Transverse colon (tissue), 4 donors: ENCODE measurements around the gene PACRG. TPM values are rescaled to one million over a fixed set of nuclear protein-coding genes. Genes with fewer than 3 reads are reported as not detected.
A peak's percentile ranks its signal among the peaks of the same experiment; 100 is the strongest.

Experiments
- DNase-seq: peaks from one replicate; pipeline ENCODE4 v3.0.0-alpha.2; 2019
- H3K27ac ChIP-seq, 4 donors: fragments of 200-600 bp; sonication (generic); 2 replicates each; pipeline ENCODE4 v1.5.1; 2016 to 2018; ENCODE audit warnings: inconsistent platforms in 4 of 4
- H3K27me3 ChIP-seq: fragments of 200-600 bp; sonication (generic); 2 replicates; pipeline ENCODE4 v1.5.1; 2017; ENCODE audit warnings: inconsistent platforms
- H3K36me3 ChIP-seq, 4 donors: fragments of 200-600 bp; sonication (generic); 2 replicates each; pipeline ENCODE4 v1.5.1; 2017 to 2019; ENCODE audit warnings: inconsistent platforms in 4 of 4
- H3K4me1 ChIP-seq, 4 donors: fragments of 200-600 bp; sonication (generic); 2 replicates each; pipeline ENCODE4 v1.5.1; 2017 to 2020; ENCODE audit warnings: inconsistent platforms in 4 of 4
- H3K4me3 ChIP-seq, 4 donors: fragments of 200-600 bp; sonication (generic); 1 replicate in 1 of 4; 2 replicates in 3 of 4; pipeline versions ENCODE4 v1.5.1 to v1.6.1; 2017 to 2019; ENCODE audit warnings: inconsistent platforms in 4 of 4
- H3K9me3 ChIP-seq, 2 donors: fragments of 200-600 bp; sonication (generic); 2 replicates each; pipeline ENCODE4 v1.5.1; 2017 to 2019; ENCODE audit warnings: inconsistent platforms in 2 of 2
- EP300 ChIP-seq: sonication (generic); formaldehyde crosslinking; IDR thresholded peaks from one replicate; pipeline ENCODE4 v1.6.1; 2017; ENCODE audit warnings: antibody characterized with exemption, low read depth
- POLR2A ChIP-seq: fragments of 450-650 bp; IDR thresholded peaks from one replicate; pipeline ENCODE4 v1.6.1; 2016; ENCODE audit warnings: antibody characterized with exemption, mild to moderate bottlenecking, moderate library complexity
- POLR2AphosphoS5 ChIP-seq, 3 donors: sonication (generic); formaldehyde crosslinking; IDR thresholded peaks; one replicate each; pipeline ENCODE4 v1.6.1; 2016; ENCODE audit warnings: antibody characterized with exemption in 3 of 3
- WGBS, 2 donors: methylation state at CpG; one replicate each; pipeline ENCODE4 v1.1.5; 2018; ENCODE audit warnings: low coverage in 1 of 2; 5-methylcytosine and 5-hydroxymethylcytosine counted together
- in situ Hi-C, 4 donors: fragments of 200-750 bp; cut with MboI; loops; one replicate each; pipeline versions ENCODE4 v1.15.0 to v1.15.1; 2017; ENCODE audit warnings: low sequenced_read_pairs in 3 of 4, low pct_ligation_motif_present in 1 of 4, low pct_unique_long_range_greater_than_20kb in 1 of 4
- intact Hi-C: fragments of 100-400 bp; cut with DNase I; formaldehyde crosslinking; loops from one replicate; pipeline ENCODE4 v1.15.1; 2023; ENCODE audit warnings: low total_unique reads
- total RNA-seq, 4 donors: library from RNA; depleted of rRNA; stranded (reverse); fragments of >200 nt; gene quantifications; one replicate each; pipeline ENCODE4 v1.1.0, GENCODE V29; 2016
- TF ChIP-seq, protein P1 (sequence below), 5 experiments: fragments of 200-600 bp in 3 of 5; fragments of 450-650 bp in 2 of 5; sonication (generic) in 3 of 5; IDR thresholded peaks; 1 replicate in 2 of 5; 2 replicates in 3 of 5; pipeline ENCODE4 v1.5.1; 2016 to 2017; ENCODE audit warnings: antibody characterized with exemption in 5 of 5, inconsistent platforms in 3 of 5, mild to moderate bottlenecking in 2 of 5, moderate library complexity in 1 of 5

The PACRG gene
- total RNA-seq, 4 donors from 2014 or later, result 1.2 to 13.8 (median 1.4) TPM; not detected in 1

DNA sequence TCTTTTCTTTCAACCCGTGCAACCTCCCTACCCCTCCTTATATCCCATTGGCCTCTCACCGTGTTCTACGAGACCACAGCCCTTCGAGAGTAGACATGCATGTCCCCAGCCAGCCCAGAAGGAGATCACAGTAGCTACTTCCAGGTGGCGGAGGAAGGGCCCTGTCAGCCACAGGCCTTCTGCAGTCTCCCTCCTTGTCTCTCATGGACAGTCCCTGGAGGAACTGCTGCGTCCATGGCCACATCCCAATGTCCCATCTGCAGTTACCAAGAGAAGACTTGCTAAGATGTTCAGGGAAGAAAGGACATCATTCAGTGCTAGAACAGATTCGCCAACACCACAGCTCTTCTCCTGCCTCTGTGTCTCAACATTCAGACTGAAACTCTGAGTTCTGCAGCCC is 625.2 kb downstream of the PACRG start:
- intact Hi-C loops (no loop called here), in situ Hi-C loops (no loop called here)
- Histone ChIP-seq H3K36me3 (no peaks in the 10 kb centered on the region), H3K27me3 (no peaks in the 10 kb centered on the region), H3K4me1 (peaks cover 0 to 3% (median 0%) of the 10 kb centered on the region in 4 donors), H3K9me3 (no peaks in the 10 kb centered on the region), H3K27ac (peak overlapping the region in 1 of 4 donors; percentile 3), H3K4me3 (no peak overlapping the region)
- TF ChIP-seq, protein P1, sequence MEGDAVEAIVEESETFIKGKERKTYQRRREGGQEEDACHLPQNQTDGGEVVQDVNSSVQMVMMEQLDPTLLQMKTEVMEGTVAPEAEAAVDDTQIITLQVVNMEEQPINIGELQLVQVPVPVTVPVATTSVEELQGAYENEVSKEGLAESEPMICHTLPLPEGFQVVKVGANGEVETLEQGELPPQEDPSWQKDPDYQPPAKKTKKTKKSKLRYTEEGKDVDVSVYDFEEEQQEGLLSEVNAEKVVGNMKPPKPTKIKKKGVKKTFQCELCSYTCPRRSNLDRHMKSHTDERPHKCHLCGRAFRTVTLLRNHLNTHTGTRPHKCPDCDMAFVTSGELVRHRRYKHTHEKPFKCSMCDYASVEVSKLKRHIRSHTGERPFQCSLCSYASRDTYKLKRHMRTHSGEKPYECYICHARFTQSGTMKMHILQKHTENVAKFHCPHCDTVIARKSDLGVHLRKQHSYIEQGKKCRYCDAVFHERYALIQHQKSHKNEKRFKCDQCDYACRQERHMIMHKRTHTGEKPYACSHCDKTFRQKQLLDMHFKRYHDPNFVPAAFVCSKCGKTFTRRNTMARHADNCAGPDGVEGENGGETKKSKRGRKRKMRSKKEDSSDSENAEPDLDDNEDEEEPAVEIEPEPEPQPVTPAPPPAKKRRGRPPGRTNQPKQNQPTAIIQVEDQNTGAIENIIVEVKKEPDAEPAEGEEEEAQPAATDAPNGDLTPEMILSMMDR (IDR thresholded peaks at IDR 0.05), result no peak
- TF ChIP-seq POLR2A (no peak), POLR2AphosphoS5 (IDR thresholded peaks at IDR 0.05) (no peak), EP300 (no peak)
- DNase-seq, result no peak
- WGBS, 2 donors, result 85% methylated on average over 7 of the region's 7 CpGs; no CpG with 5 or more reads in 1 of the 2 donors

DNA sequence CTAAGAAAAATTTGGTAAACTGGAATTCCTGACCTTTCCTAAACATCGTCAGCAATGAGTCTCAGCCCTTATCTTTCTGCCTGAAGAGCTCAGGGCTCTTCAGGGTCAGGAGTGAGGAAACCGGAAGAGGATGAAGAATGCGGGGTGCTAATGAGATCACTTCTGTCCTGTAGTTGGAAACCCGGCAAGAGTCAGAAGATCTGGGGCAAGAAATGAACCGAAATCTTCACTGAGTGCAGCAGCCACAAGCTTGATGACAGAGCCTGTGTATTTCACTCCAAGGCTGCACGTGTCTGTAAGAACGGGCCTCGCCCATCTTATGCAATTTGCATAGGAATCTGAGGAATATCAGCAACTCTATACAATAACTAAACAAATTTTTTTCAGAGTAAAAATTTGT is 626.3 kb downstream of the PACRG start:
- in situ Hi-C loops, result no loop called here
- Histone ChIP-seq H3K36me3 (no peaks in the 10 kb centered on the region), H3K4me3 (no peak overlapping the region), H3K27ac (peak overlapping the region; percentile 37 to 64 (median 58)), H3K9me3 (no peaks in the 10 kb centered on the region), H3K27me3 (no peaks in the 10 kb centered on the region), H3K4me1 (peaks cover 0 to 3% (median 0%) of the 10 kb centered on the region in 4 donors)
- WGBS, 2 donors, result 54 to 63% methylated on average over 6 to 8 of the region's 8 CpGs
- no peak for DNase-seq
- no peak for TF ChIP-seq EP300
- TF ChIP-seq, protein P1 (IDR thresholded peaks at IDR 0.05), result no peak
- no peak for TF ChIP-seq POLR2A
- no peak for TF ChIP-seq POLR2AphosphoS5 (IDR thresholded peaks at IDR 0.05)
- intact Hi-C loops, result no loop called here

DNA sequence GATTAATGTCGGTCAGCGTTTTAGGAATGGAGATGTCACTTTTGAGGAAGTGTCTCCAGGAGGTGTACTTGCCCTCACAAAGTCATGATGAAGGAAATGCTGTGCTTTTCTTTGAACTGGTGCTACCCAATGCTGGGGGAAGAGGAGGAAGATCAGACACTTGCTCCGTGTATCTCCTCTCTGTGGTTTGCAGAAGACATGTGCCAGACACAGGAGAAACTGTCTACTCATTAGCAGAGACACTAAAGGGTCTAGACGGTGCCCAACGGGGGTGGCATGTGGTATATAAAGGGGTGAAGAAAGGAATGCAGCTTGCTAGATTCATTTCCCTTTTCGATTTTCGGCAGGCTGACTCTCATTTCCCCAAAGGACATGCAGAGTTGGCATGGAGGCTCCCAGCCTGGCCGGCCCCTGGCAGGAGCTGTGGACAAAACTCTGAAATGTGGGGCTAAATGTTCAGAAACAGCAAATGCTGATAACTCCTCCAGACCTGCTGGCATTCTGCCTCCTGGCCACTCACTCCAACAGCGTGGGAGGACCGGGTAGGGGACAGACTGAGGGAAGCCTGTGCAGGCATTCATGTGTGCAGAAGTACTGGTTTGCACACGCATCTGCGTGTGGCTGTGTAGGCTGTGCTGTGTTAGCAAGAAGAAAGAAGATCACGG is 627.1 kb downstream of the PACRG start:
- Histone ChIP-seq H3K9me3 (no peaks in the 10 kb centered on the region), H3K4me3 (no peak overlapping the region), H3K27ac (peak overlapping the region; percentile 51 to 64 (median 58)), H3K27me3 (no peaks in the 10 kb centered on the region), H3K4me1 (peaks cover 0 to 3% (median 0%) of the 10 kb centered on the region in 4 donors), H3K36me3 (no peaks in the 10 kb centered on the region)
- TF ChIP-seq POLR2A, result no peak
- TF ChIP-seq EP300, result no peak
- no peak for TF ChIP-seq POLR2AphosphoS5 (IDR thresholded peaks at IDR 0.05)
- TF ChIP-seq, protein P1 (IDR thresholded peaks at IDR 0.05), result no peak
- WGBS, 2 donors, result 72 to 76% methylated on average over 4 to 13 of the region's 13 CpGs
- DNase-seq, result no peak
- in situ Hi-C loops (no loop called here), intact Hi-C loops (no loop called here)

DNA sequence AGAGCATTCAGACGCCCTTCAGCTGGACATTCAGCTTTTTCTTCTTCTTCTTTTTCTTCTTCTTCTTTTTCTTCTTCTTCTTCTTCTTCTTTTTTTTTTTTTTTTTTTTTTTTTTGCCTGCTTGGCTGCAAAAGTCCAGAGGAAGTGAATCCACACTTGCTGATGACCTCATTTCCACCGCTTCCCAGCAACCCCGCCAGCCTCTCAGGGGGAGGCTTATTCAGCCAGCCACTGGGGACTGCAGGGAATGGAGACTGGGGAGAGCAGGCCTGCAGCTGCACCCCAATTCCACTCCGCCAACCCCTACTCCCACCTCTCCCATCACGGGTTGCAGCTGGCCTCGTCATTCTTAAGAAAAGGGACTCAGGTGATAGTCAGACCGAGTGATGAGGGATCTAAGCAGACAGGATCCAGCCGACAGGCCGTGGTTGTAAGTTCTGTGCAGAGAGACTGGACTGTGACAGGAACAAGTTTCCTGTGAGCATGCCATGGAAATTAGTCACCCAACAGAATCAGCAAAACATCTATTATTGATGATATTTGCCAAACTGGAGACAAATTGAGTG is 627.7 kb downstream of the PACRG start:
- TF ChIP-seq EP300, result no peak
- TF ChIP-seq POLR2A, result no peak
- TF ChIP-seq, protein P1 (IDR thresholded peaks at IDR 0.05), result no peak
- TF ChIP-seq POLR2AphosphoS5 (IDR thresholded peaks at IDR 0.05), result no peak
- Histone ChIP-seq H3K36me3 (no peaks in the 10 kb centered on the region), H3K9me3 (no peaks in the 10 kb centered on the region), H3K27me3 (no peaks in the 10 kb centered on the region), H3K4me1 (peaks cover 0 to 3% (median 0%) of the 10 kb centered on the region in 4 donors), H3K4me3 (no peak overlapping the region), H3K27ac (peak overlapping the region; percentile 53 to 67 (median 63))
- in situ Hi-C loops, result no loop called here
- 61 to 65% methylated on average over 6 to 9 of the region's 9 CpGs for WGBS, 2 donors
- intact Hi-C loops, result no loop called here
- no peak for DNase-seq
